ENCODE data around the gene MYH3.
A peak's percentile ranks its signal among the peaks of the same experiment; 100 is the strongest.

Gene MYH3

GRCh38 chr17:10646392-10646990 lies 10.6 kb downstream of the MYH3 start:
- no peaks in the 10 kb centered on the region for H3K4me1 ChIP-seq (ENCODE audit: low read length)
- no peaks in the 10 kb centered on the region for H4K20me1 ChIP-seq (ENCODE audit: insufficient read depth, low read length)
- H3K4me3 ChIP-seq (ENCODE audit: low read length) = no peak overlapping the region

GRCh38 chr17:10640475-10640874 lies 16.6 kb downstream of the MYH3 start:
- Histone ChIP-seq H2AFZ (ENCODE audit: low read depth, low read length) (no peak overlapping the region), H3K4me3 (ENCODE audit: low read length) (no peak overlapping the region), H3K27me3 (ENCODE audit: low read depth, low read length) (no peaks in the 10 kb centered on the region), H3K4me2 (ENCODE audit: low read length) (no peak overlapping the region), H3K9me3 (ENCODE audit: insufficient read depth, low read length) (no peaks in the 10 kb centered on the region), H4K20me1 (ENCODE audit: insufficient read depth, low read length) (no peaks in the 10 kb centered on the region), H3K36me3 (replicated peaks; ENCODE audit: low read depth, low read length) (no peaks in the 10 kb centered on the region), H3K79me2 (ENCODE audit: low read length) (no peaks in the 10 kb centered on the region), H3K9ac (ENCODE audit: low read length) (no peak overlapping the region), H3K27ac (ENCODE audit: low read length) (no peak overlapping the region), H3K4me1 (ENCODE audit: low read length) (peaks cover 4% of the 10 kb centered on the region)
- no peak for TF ChIP-seq CTCF (IDR thresholded peaks at IDR 0.05; ENCODE audit: low read depth, low read length)
- no peak for TF ChIP-seq EZH2phosphoT487 (IDR thresholded peaks at IDR 0.05; ENCODE audit: low read depth)

More at GRCh38 chr17:10646392-10646990, 10.6 kb downstream of the MYH3 start:
- Histone ChIP-seq H3K36me3 (replicated peaks; ENCODE audit: low read depth, low read length) (no peaks in the 10 kb centered on the region), H3K27ac (ENCODE audit: low read length) (no peak overlapping the region), H3K9me3 (ENCODE audit: insufficient read depth, low read length) (no peaks in the 10 kb centered on the region), H3K79me2 (ENCODE audit: low read length) (no peaks in the 10 kb centered on the region), H3K9ac (ENCODE audit: low read length) (no peak overlapping the region), H2AFZ (ENCODE audit: low read depth, low read length) (no peak overlapping the region), H3K4me2 (ENCODE audit: low read length) (no peak overlapping the region), H3K27me3 (ENCODE audit: low read depth, low read length) (no peaks in the 10 kb centered on the region)
- no peak for TF ChIP-seq EZH2phosphoT487 (IDR thresholded peaks at IDR 0.05; ENCODE audit: low read depth)
- peak; percentile 62 for TF ChIP-seq CTCF (IDR thresholded peaks at IDR 0.05; ENCODE audit: low read depth, low read length)

GRCh38 chr17:10638151-10638550 lies 19.0 kb downstream of the MYH3 start:
- peaks cover 6% of the 10 kb centered on the region; the same call in 1 of the 2 replicates for H4K20me1 ChIP-seq (ENCODE audit: insufficient read depth, low read length)
- no peak overlapping the region for H3K4me2 ChIP-seq (ENCODE audit: low read length)
- no peak overlapping the region for H3K27ac ChIP-seq (ENCODE audit: low read length)
- no peak overlapping the region for H3K4me3 ChIP-seq (ENCODE audit: low read length)
- TF ChIP-seq CTCF (IDR thresholded peaks at IDR 0.05; ENCODE audit: low read depth, low read length) = no peak
- peaks cover 17% of the 10 kb centered on the region for H3K4me1 ChIP-seq (ENCODE audit: low read length)
- H3K79me2 ChIP-seq (ENCODE audit: low read length) = no peaks in the 10 kb centered on the region
- H3K36me3 ChIP-seq (replicated peaks; ENCODE audit: low read depth, low read length) = no peaks in the 10 kb centered on the region
- H2AFZ ChIP-seq (ENCODE audit: low read depth, low read length) = no peak overlapping the region
- H3K9ac ChIP-seq (ENCODE audit: low read length) = no peak overlapping the region
- H3K27me3 ChIP-seq (ENCODE audit: low read depth, low read length) = no peaks in the 10 kb centered on the region
- H3K9me3 ChIP-seq (ENCODE audit: insufficient read depth, low read length) = no peaks in the 10 kb centered on the region

GRCh38 chr17:10635290-10635689 lies 21.8 kb downstream of the MYH3 start:
- Histone ChIP-seq H3K27ac (ENCODE audit: low read length) (no peak overlapping the region), H3K4me2 (ENCODE audit: low read length) (no peak overlapping the region), H4K20me1 (ENCODE audit: insufficient read depth, low read length) (peaks cover 6% of the 10 kb centered on the region; the same call in 1 of the 2 replicates), H3K79me2 (ENCODE audit: low read length) (no peaks in the 10 kb centered on the region), H3K9me3 (ENCODE audit: insufficient read depth, low read length) (no peaks in the 10 kb centered on the region), H3K27me3 (ENCODE audit: low read depth, low read length) (no peaks in the 10 kb centered on the region), H3K4me3 (ENCODE audit: low read length) (no peak overlapping the region), H3K4me1 (ENCODE audit: low read length) (peaks cover 17% of the 10 kb centered on the region), H2AFZ (ENCODE audit: low read depth, low read length) (no peak overlapping the region), H3K36me3 (replicated peaks; ENCODE audit: low read depth, low read length) (no peaks in the 10 kb centered on the region), H3K9ac (ENCODE audit: low read length) (no peak overlapping the region)
- no peak for TF ChIP-seq CTCF (IDR thresholded peaks at IDR 0.05; ENCODE audit: low read depth, low read length)
- no peak for TF ChIP-seq EZH2phosphoT487 (IDR thresholded peaks at IDR 0.05; ENCODE audit: low read depth)
